Gastroesophageal sphincter (tissue), 3 donors: Measurements from ENCODE around the gene IKBKE.

Experiments used
- EP300 ChIP-seq: sonication (generic); formaldehyde crosslinking; IDR thresholded peaks from one replicate; pipeline ENCODE4 v1.6.1; 2017; ENCODE audit warnings: antibody characterized with exemption, mild to moderate bottlenecking
- POLR2A ChIP-seq, 2 donors: fragments of 450-650 bp; IDR thresholded peaks; one replicate each; pipeline ENCODE4 v1.6.1; 2017; ENCODE audit warnings: antibody characterized with exemption in 2 of 2, mild to moderate bottlenecking in 2 of 2, moderate library complexity in 1 of 2
- POLR2AphosphoS5 ChIP-seq: sonication (generic); formaldehyde crosslinking; IDR thresholded peaks from one replicate; pipeline ENCODE4 v1.6.1; 2017; ENCODE audit warnings: antibody characterized with exemption
- TF ChIP-seq, protein P1 (sequence below), 4 experiments: fragments of 200-600 bp in 2 of 4; fragments of 450-650 bp in 2 of 4; sonication (generic) in 1 of 4; IDR thresholded peaks; one replicate each; pipeline ENCODE4 v1.5.1; 2017 to 2019; ENCODE audit warnings: antibody characterized with exemption in 4 of 4, mild to moderate bottlenecking in 2 of 4, moderate library complexity in 2 of 4

GRCh38 chr1:206502403-206502802 lies 32.1 kb downstream of the IKBKE start:
- TF ChIP-seq POLR2A (IDR thresholded peaks at IDR 0.05), result no peak
- TF ChIP-seq, protein P1, sequence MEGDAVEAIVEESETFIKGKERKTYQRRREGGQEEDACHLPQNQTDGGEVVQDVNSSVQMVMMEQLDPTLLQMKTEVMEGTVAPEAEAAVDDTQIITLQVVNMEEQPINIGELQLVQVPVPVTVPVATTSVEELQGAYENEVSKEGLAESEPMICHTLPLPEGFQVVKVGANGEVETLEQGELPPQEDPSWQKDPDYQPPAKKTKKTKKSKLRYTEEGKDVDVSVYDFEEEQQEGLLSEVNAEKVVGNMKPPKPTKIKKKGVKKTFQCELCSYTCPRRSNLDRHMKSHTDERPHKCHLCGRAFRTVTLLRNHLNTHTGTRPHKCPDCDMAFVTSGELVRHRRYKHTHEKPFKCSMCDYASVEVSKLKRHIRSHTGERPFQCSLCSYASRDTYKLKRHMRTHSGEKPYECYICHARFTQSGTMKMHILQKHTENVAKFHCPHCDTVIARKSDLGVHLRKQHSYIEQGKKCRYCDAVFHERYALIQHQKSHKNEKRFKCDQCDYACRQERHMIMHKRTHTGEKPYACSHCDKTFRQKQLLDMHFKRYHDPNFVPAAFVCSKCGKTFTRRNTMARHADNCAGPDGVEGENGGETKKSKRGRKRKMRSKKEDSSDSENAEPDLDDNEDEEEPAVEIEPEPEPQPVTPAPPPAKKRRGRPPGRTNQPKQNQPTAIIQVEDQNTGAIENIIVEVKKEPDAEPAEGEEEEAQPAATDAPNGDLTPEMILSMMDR (IDR thresholded peaks at IDR 0.05), result no peak
- no peak for TF ChIP-seq POLR2AphosphoS5
- no peak for TF ChIP-seq EP300
